ENCODE results near the gene SLC6A15.

DNA sequence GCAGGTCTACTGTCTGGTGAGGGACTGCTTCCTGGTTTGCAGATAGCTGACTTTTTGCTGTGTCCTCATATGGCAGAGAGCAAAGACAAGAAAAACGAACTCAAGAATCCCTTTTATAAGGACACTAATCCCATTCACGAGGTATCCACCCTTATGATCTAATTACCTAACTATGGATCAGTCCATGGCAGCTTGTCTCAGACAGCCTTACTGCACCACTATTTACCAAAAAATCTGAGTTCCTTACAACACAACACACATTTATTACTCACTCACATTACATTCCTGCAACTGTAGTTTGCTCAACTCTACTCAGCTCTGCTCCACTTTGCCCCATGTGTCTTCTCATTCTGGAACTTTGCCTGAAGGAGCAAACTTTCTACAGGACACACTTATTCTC lies 10.1 kb upstream of the SLC6A15 start:
- TF ChIP-seq EZH2 (IDR thresholded peaks at IDR 0.05; ENCODE audit: insufficient read depth, poor library complexity, severe bottlenecking) (no peak), EZH2phosphoT487 (IDR thresholded peaks at IDR 0.05; ENCODE audit: insufficient read depth, low read depth) (no peak)
